ENCODE measurements around the gene FBLN7.
"Not testable (repeated sequence)": the region's sequence is repeated elsewhere in the genome, so short reads cannot be mapped to it uniquely, and the experiment has no call there.

DNA sequence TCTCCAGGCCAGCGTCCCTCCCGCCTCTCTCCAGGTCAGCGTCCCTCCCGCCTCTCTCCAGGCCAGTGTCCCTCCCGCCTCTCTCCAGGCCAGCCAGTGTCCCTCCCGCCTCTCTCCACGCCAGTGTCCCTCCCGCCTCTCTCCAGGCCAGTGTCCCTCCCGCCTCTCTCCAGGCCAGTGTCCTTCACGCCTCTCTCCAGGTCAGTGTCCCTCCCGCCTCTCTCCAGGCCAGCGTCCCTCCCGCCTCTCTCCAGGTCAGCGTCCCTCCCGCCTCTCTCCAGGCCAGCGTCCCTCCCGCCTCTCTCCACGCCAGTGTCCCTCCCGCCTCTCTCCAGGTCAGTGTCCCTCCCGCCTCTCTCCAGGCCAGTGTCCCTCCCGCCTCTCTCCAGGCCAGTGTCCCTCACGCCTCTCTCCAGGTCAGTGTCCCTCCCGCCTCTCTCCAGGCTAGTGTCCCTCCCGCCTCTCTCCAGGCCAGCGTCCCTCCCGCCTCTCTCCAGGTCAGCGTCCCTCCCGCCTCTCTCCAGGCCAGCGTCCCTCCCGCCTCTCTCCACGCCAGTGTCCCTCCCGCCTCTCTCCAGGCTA is 939 bp downstream of the FBLN7 start:
- TF ChIP-seq, protein P1, sequence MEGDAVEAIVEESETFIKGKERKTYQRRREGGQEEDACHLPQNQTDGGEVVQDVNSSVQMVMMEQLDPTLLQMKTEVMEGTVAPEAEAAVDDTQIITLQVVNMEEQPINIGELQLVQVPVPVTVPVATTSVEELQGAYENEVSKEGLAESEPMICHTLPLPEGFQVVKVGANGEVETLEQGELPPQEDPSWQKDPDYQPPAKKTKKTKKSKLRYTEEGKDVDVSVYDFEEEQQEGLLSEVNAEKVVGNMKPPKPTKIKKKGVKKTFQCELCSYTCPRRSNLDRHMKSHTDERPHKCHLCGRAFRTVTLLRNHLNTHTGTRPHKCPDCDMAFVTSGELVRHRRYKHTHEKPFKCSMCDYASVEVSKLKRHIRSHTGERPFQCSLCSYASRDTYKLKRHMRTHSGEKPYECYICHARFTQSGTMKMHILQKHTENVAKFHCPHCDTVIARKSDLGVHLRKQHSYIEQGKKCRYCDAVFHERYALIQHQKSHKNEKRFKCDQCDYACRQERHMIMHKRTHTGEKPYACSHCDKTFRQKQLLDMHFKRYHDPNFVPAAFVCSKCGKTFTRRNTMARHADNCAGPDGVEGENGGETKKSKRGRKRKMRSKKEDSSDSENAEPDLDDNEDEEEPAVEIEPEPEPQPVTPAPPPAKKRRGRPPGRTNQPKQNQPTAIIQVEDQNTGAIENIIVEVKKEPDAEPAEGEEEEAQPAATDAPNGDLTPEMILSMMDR (IDR thresholded peaks at IDR 0.05): not testable (repeated sequence)
- not testable (repeated sequence) for TF ChIP-seq POLR2A (IDR thresholded peaks at IDR 0.05)

Data from lower leg skin (tissue), 3 donors.